RCC 7860 (cell line): Measurements from ENCODE around the gene METTL8.

Experiments used
- DNase-seq: peaks from one replicate; pipeline ENCODE4 v3.0.0-alpha.2; 2015; ENCODE audit warnings: low spot score
- FAIRE-seq: peaks from 2 replicates; lab custom pipeline; 2012; peaks lifted over from hg19 to GRCh38; lab: Jason Lieb, UNC

The METTL8 gene

GRCh38 chr2:171271386-171271785 lies 162.4 kb downstream of the METTL8 start:
- FAIRE-seq: no peak

GRCh38 chr2:171267855-171268629 lies 165.7 kb downstream of the METTL8 start:
- no peak for DNase-seq
- FAIRE-seq: no peak

More at GRCh38 chr2:171271386-171271785, 162.4 kb downstream of the METTL8 start:
- no peak for DNase-seq
